GM19397 (cell line): ENCODE measurements around the gene TEAD4.
"Not testable (repeated sequence)": the region's sequence is repeated elsewhere in the genome, so short reads cannot be mapped to it uniquely, and the experiment has no call there.

Experiments used
- ATAC-seq: cut with Tn5 transposase; IDR thresholded peaks from one replicate; pipeline ENCODE4 v1.9.1; 2021; ENCODE audit warnings: mild to moderate bottlenecking, moderate library complexity; ENCODE audit not compliant: unreplicated experiment

The TEAD4 gene

DNA sequence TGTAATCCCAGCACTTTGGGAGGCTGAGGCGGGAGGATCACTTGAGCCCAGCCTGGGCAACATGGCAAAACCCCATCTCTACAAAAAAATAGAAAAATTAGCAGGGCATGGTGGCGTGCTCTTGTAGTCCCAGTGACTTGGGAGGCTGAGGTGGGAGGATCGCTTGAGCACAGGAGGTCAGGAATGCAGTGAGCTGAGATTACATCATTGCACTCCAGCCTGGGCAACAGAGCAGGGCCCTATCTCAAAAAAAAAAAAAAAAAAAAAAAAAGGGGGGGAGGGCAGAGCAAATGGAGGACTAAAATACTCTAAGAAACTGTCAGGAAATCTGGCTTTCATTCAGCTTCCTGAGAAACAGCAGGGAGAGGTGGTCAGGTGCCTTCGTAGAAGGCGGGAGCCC, 86.3 kb downstream of the TEAD4 start:
- no peak for ATAC-seq

DNA sequence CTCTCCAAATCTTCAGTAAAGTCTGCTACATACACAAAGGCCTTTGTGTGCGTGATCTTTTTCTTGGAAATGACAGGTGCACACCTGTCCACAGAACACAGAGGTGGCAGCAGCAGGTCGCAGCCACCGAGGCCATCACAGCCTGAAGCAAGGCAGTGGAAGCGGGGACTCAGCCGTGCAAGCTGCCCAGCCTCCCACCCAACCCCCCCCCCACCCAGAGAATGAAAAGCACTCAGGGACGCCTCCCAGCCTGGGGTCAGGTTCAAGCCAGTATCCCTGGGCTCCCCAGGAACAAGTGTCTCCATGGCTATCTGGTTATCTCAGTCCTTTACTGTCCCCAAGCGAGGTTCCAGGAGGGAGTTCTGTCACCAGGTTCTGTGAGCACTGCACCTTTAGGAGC, 86.8 kb downstream of the TEAD4 start:
- no peak for ATAC-seq

DNA sequence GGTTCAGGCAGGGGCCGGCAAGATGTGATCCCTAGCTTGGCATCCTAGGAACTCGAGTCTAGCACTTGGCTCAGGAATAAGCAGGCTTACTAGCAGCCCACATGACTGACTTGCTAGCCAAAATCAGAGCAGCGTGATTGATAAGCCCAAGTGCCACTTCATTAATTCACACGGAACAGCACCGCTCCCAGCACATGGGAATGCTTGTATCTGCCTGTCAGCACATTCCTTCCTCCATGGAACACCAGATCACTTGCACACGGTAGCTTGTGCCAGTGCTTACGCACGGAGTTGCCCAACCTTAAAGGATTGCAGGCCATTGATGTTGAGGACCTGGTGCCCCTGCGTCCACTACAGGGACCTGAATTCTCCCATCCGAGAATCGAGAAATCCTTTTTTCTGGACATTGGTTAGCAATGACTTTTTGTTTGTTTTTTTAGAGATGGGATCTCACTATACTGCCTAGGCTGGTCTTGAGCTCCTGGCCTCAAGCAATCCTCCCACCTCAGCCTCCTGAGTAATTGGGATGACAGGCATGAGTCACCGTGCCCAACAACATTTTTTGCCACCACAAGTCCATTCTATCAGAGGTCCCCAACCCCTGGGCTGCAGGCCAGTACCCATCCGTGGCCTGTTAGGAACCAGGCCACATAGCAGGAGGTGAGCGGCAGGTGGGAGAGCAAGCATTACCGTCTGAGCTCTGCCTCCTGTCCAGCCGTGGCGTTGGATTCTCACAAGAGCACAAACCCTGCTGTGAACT, 87.4 kb downstream of the TEAD4 start:
- no peak for ATAC-seq

DNA sequence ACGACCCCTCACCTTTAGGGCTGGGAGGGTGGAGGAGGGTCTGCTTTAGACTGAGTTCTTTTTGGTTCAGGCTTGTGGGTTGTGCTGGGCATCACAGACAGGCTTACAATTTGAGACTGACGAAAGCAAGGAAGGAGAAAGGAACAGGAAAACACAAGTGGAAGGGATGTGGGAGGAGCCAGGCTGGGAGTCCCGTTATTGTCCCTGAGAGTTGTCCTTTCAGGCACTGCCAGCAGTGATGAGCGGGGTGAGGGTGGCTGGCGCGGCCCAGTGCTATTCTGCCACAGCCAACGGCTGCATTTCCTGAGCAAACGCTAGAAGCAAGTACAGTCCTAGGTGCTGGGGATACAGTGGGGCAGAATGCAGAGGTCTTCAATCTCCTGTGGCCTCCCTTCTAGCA, 88.8 kb downstream of the TEAD4 start:
- ATAC-seq, result no peak

DNA sequence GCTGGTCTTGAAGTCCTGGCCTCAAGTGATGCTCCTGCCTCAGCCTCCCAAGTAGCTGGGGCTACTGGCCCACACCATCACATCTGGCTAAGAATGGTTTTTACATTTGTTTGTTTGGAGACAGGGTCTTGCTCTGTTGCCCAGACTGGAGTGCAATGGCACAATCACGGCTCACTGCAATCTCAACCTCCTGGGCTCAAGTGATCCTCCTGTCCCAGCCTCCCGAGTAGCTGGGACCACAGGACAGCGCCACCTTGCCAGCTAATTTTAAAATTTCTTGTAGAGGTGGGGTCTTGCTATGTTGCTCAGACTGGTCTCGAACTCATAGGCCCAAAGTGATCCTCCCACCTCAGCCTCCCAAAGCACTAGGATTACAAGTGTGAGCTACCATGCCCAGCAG, 89.3 kb downstream of the TEAD4 start:
- no peak for ATAC-seq

DNA sequence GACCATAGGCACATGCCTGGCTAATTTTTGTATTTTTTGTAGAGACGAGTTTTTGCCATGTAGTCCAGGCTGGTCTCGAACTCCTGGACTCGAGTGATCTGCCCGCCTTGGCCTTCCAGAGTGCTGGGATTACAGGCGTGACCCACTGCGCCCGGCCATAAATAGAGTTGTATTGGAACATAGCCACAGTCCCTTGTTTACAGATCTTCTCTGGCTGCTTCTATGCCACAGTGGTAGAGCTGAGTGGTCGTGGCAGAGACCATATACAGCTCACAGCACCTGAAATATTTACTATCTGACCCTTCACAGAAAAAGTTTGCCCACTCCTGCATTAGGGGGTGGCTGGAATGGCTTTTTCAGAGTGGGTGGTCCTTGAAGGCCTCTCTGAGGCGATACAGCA, 90.0 kb downstream of the TEAD4 start:
- ATAC-seq, result no peak

DNA sequence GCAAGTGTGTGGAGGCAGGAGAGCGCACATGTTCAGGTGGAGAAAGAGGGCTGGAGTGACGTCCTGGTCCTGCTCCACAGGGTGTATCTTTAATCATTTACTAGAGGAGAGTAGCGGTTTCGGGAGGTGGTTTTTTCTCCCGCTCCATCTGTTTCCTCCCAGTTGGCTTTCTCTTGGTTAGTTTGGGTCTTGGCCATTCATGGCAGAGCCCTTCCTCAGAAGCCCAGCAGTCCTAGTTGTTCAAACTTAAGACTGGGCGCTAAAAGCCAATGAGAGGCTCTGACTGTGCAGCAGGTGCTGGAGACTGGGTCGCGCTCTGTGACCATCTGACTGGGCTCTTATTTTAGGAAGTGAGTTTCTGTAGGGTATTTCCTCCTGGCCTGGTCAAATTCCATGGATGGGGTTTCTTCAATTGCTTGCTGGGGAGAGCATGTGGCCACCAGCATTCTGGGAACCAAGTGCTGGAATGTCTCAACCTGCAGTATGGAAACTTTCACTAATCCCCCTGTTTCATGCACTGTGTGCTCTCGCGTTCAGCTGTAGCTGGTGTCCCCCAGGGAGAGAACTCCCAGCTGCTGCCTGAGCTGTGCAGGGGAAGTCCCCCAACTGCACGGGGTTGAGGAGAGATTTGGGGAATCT, 90.5 kb downstream of the TEAD4 start:
- ATAC-seq, result no peak

DNA sequence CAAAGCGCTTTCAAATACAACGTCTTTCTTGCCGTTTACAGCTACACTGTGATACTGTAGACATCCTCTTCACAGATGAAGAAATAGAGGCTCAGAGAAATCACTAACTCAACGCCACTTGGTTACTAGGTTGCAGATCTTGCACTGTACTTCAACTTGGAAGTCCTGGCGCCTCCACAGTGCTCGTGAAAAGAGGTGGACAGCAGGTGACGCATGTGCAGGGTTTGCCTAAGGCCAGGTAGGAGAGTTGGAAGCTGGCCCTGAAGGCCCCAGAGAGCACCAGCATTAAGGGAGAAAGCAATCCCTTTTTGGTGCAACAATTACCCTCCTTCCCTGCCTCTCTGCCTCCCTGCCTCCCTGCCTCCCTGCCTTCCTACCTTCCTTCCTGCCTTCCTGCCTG, 95.2 kb downstream of the TEAD4 start:
- no peak for ATAC-seq

DNA sequence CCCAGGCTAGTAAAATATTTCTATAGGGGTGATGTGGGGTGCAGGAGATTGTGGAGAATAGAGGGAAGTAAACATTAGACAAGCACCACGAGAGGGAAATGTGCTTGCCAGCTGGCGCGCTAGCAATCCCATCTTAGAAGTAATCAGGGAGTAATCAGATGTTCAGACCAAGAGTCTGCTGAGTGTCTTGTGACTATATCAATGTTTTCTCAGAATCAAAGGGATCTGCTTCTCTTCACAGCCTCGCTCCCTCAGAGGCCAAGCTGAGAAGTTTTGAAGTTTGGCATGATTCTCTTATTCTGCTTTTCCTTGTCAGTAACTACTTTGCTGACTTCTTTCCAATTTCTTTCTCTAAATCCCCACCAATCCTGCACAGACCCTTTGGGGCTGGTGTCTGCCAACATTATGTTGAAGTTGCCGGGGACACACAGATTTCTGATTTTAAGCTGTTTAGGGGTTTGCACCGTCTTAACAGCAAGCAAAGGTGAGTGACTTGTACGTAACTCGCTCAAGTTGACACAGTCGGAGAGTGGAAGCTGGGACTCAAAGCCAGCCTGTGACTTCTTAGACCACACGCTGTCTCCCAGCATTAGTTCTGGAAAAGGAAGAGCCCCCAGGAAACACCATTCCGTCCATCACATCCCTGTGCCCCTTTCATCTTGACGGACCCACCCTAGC, 96.0 kb downstream of the TEAD4 start:
- ATAC-seq, result no peak

DNA sequence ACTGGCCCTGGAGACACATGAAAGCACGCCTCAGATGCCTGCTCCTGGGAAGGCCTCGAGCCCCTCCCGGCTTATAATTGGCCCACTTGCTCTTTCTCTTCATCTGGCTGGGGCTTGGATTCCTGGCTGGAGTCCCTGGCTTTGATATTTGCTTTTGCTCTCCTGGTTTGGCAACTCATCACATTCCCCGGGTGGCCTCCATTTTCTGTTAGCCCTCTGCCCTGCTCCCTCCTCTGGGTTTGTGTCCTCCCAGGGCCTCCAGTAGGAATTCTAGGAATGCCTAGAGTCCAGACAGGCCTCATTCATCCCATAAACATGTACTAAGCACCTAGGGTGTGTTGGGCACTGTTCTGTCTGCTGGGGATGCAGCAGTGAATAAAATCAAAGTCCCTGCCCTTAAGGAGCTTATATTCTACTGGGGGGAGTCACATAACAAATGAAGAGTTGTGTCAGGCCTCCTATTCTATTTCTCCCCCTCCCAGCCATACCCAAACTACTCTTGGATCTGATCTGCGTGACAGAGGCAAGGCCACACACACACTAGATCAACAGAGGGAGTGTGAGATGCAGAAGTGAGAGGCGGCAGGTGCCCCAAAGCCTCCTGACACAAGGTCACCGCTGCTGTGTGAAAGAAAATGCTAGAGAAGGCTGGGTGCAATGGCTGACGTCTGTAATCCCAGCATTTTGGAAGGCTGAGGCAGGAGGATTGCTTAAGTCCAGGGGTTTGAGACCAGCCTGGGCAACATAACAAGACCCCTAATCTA, 96.7 kb downstream of the TEAD4 start:
- no peak for ATAC-seq

DNA sequence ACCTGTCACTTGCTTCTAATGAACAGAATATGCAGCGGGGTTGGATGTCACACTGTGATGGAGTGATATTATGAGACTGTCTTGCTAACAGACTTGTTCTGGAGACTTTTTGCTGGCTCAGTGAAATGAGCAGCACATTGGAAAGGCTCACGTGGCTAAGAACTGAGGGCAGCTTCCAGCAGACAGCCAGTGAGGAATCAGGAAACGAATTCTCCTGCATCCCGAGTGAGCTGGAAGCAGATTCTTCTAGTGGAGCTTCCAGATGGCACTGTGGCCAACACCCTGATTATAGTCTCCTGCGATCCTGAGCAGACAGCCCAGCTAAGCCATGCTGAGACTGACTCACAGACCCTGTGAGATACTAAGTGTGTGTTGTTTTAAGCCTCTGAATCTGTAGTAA, 101.9 kb downstream of the TEAD4 start:
- ATAC-seq, result no peak

DNA sequence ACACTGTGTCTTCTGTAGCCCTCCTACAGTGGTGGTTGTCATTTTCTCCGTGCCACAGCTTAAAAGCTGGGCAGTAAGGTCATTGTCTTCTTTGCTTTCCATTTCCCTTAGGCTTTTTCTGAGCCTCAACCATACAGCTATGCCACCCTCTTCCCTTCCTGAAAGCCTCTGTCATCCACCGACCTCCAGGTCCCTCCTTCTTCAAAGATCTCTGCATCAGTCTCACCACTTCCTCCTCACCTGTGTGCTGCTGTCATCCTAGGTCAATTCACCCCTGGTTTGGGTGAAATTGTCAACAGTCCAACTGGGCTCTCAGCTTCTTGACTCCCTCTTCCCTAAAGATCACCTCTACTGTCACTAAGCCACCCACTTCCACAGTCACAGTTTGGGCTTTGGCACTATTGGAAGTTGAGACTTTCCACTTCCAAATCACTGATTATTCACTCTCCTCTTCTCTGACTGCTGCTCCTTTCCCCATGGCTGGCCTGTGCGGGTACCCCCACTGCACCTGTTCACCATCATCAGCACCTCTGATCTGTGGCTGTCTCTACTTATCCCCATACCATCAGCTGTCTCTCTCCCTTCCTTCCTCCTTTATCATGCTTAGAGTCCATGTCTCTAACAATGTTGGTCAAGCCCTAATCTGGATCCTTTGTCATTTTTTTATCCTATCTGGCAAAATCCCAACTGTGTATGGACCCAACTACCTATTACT, 102.5 kb downstream of the TEAD4 start:
- no peak for ATAC-seq

DNA sequence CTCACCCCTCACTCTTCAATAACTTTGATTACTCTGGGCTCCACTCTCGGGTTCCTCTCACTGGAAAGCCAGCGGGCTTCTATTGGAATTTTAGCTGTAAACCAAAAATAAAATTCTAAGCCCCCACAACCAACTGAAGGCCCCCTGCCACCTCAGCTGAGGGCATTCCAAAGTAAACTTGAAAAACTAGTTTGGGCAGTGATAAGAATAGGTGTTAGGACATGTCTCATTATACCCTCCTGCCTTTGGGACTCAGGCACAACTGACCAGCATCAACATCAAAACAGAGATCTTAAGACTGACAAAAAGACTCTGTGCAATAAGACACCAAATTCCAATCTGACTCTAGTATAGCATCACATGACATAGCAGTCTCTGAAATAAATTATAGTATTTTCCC, 106.1 kb downstream of the TEAD4 start:
- ATAC-seq, result no peak

DNA sequence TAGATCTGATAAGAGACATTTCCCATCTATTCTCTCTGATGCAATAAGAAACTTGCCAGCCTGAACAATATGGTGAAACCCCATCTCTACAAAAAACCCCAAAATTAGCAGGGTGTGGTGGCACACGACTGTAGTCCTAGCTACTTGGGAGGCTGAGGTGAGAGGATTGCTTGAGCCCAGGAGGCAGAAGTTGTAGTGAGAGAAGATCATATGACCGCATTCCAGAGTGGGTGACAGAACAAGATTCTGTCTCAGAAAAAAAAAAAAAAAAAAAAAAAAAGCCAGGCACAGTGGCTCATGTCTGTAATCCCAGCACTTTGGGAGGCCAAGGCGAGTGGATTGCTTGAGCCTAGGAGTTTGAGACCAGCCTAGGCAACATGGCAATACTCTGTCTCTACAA, 106.6 kb downstream of the TEAD4 start:
- not testable (repeated sequence) for ATAC-seq

DNA sequence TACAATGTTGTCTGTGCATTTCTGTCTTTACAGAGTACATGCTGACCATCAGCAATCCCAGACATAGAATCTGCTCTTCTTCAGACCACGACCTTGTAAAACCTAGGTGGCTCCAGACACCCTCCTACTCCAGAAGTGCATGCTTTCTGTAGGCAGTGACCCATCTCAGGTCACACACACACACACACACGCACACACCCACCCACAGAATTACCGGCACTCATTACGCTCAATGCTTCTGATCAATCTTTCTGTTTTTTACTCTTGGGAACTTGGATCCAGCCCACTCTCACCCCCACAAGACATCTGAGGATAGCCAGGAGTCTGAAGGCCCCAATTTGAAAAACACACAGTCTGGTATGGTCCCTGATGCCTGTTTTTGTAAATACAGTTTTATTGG, 110.5 kb downstream of the TEAD4 start:
- ATAC-seq, result no peak

DNA sequence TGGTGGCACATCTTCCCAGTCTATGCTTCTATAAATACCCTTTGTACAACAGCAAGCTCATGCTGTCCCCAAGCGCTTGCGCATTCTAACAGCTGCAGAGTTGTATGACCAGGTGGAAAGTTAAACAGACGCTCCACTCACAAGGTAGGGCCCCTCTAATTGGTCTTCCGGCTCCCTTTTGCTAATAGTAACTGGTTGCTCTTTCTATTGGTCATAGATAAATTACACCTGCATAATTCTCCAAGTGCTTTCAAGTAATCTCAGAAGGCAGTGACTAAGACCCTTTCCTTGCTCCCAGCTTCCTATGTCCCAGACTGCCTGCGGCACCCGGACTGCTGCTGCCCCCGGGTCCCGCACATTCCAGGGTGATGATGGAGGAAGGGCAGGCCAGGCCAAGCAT, 111.9 kb downstream of the TEAD4 start:
- no peak for ATAC-seq

DNA sequence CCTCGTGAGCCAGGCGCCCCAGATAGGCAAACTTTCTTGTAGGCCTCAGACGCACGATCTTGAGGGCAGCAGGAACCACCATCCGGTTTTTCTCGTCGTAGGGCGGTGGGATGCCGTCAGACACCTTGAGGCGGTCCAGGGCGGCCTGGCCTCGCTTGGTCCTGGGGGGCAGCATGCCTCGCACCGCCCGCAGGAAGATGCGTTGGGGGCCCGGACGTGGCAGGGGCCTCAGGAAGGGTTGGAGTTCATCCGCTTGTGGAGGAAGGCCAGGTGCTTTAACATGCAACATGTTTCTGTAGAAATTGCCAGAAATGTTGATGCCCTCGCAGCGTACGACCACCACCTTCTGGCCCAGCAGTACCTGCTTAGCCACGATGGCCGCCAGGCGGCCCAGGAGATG, 112.5 kb downstream of the TEAD4 start:
- no peak for ATAC-seq

DNA sequence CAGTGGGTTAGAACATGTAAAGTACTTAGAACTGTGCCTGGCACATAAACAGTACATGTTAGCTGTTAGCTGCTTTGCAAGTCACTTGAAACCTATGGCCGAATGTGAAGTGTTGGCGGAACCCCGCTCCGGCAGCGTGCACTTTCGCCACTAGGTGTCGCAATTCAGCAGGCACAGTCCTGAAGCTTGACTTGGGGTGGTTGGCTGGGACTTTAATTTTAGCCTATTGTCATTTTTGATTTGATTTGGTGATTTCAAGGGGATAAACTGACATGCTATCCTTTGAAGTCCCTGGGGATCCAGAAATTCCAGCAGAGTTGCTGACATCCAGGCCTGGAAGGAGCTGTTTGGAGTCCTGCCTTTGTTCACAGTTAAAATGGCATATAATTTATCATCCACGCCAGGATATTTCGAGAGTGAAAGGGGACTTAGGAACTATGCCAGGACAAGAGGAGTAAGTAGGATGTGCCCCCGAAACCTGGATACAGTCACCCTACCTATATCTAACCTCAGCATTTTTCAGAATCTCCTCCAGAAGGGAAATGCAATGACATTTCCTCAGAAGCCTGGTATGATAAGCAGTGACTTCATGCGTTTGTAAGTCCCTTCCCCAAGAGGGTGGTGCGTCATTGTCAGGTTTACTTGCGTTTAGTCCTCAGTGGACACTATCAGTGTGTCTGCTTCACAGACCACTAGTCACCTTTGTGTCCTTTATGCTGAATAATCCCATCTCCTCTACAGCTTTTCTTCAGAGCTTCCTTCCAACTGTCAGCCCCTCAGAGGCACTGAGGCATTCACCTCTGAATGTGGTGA, 114.4 kb downstream of the TEAD4 start:
- ATAC-seq, result no peak

DNA sequence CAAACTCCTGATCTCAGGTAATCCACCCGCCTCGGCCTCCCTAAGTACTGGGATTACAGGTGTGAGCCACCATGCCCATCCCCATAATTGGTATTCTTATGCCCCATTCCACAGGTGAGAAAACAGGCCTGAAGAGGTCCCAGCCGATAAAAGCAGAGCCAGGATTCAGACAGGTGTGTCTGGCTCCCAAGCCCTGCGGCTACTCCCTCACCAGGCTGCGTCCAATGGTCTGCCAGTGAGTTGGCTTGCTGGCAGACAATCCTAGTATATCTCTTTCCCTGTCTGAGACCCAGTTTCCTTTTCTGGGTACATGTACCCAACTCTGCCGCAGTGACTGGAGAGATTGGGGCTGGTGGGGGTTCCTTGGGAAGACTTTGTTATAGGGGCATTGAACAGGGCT, 116.1 kb downstream of the TEAD4 start:
- ATAC-seq, result no peak
